Fibroblast of peridontal ligament (primary cell): ENCODE results near the gene CENPU.
"Not testable (repeated sequence)": the region's sequence is repeated elsewhere in the genome, so short reads cannot be mapped to it uniquely, and the experiment has no call there.

ENCODE experiments used
- DNase-seq: peaks from one replicate; pipeline ENCODE4 v3.0.0-alpha.2; 2010; ENCODE audit errors: extremely low read depth

Gene CENPU

GRCh38 chr4:184751585-184751956, 17.7 kb upstream of the CENPU start:
- no peak for DNase-seq

DNA sequence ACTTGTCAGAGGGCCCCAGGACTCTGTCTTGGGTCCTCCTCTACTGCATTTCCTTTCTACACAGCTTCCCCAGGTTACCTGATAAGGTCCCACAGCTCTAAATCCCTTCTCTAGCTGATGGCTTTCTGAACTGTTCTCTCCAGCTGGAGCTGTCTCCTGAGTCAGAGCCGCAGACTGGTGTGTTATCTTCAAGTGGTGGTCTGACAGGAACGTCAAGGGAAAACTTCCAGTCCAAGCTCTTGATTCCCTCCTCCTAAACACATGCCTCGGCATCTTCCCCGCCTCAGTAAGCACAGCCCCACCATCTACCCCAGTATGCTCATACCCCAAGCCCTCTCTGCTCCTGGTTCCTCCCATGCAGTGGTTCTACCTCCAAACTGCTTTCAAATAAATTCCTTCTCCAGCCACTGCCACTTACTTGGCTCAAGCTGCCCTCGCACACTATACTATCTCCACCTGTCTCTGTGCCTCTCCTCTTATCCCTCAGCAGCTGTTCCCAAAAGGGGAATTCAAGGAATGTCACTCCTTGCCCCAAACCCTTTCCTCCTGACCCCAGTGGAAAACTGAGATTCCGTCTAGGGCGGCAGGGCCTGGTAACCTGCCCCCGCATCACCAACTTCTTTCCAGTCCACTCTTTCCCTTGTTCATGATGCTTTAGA, 17.2 kb upstream of the CENPU start:
- no peak for DNase-seq

- DNase-seq: no peak
These were observed 14.4 kb upstream of the CENPU start for GRCh38 chr4:184748251-184748652.

DNA sequence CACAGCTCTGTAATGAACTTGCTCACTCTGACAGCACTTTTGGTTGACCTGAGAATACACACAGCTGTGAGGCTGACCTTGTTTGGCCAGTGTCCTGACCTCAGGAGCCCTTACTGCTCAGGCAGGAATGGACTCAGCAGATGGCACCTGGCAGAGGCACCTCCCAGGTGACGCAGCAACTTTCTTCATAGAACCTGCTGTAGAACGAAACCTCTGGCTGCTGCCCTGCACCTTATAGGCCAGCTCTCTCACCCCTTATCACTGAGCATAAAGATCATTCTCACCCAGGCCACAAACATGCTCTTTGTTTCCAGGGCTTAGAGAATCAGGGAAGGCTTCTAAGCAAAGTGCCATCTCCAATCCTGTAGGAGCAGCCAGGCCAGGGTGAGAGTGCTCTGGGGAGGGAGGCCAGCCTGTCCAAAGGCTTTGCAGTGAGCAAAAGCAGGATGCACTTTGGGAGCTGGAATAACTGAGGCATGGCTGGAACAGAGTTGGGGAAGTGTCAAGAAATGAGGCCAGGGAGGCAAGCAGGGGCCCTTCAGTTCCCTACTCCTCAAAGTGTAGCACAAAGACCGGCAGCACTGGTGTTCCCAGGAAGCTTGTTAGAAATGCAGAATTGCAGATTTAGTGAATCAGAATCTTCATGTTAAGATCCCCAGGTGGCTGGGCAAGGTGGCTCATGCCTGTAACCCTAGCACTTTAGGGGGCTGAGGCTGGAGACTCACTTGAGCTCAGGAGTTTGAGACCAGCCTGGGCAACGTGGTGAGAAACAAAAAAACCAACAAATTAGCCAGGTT, 13.3 kb upstream of the CENPU start:
- no peak for DNase-seq

DNA sequence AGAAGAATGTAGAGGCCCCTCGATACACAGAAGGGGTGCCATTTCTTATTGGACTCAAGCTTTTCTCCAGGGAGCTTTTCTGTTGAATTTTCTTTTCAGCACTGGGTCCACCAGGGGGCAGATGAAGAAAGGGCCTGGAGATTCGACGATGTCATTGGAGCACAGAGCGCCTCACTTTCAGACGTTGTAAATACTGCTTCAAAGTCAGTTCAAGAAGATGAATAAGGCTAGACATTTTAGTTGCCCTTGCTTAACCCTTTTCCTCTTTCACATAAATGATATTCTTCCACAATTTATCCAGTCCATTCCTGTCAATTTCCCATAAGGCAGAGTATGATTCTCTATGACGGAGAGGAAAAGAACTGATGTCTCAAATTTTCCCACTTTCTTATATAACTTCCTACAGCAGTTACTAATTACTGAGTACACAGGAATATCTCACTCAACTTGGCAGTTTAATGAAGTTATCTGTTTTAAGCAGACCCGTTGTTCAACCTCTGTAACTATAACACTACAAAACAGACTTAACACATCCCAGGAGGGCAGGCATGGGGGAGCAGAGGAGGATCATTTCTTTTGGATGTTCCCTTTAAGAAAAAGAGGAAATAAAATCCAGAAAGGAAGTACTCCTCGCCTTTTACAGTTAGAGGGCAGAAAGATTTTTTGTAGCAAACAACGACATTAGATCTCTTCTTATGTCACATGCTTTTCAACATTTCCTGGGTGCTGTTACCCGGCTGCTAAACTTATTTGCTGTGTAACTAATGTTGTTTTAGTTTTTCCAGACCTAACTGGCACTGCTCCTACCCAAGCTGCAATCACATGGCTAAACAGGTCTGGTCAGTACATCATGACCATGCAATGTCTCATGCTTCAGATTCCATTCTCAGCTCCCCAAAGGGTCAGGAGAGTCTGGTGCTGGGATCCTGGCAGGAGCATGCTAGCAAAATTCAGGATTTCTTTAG, 12.2 kb upstream of the CENPU start:
- peak; percentile 96 for DNase-seq

DNA sequence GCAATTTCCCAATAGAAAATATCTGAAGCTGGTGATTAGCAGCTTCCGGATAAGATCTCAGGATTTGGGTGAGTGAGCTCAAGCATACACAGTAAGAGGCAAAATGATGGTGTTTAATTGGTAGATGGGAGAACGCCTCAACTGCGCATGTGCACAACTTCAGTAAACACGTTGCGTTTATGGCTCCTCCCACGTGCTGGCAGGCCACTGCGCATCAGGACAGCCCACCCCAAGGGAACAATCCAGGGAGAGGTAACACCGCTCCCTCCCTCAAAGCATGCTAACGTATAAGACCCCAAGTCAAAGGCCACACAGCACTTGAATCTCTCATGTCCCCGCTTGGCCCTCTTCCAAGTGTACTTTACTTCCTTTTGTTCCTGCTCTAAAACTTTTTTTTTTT, 10.3 kb upstream of the CENPU start:
- no peak for DNase-seq

DNA sequence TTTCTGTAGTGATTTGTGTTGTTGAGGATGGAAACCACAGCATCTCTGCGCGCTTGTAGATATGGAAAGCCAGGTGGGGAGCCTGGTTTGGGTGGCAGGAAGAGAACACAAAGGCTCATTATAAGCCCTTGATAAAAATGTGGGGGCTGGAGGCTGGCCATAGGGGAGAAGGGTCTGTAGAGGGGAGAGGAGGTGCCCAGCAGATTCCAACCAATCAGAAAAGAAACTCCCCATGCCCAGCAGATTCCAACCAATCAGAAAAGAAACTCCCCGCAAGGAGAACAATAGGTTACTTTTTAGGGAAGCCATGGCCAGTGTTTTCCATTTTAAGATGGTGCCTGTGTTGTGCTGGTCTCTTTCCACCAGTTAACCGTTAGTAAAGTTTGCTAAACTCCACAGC, 9.8 kb upstream of the CENPU start:
- DNase-seq: no peak

DNA sequence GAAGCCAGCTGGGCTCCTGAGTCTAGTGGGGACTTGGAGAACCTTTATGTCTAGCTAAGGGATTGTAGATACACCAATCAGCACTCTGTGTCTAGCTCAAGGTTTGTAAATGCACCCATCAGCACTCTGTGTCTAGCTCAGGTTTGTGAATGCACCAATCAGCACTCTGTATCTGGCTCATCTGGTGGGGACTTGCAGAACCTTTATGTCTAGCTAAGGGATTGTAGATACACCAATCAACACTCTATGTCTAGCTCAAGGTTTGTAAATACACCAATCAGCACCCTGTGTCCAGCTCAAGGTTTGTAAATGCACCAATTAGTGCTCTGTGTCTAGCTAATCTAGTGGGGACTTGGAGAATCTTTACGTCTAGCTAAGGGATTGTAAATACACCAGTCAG, 7.8 kb upstream of the CENPU start:
- not testable (repeated sequence) for DNase-seq

GRCh38 chr4:184740980-184741391, 7.1 kb upstream of the CENPU start:
- no peak for DNase-seq

DNA sequence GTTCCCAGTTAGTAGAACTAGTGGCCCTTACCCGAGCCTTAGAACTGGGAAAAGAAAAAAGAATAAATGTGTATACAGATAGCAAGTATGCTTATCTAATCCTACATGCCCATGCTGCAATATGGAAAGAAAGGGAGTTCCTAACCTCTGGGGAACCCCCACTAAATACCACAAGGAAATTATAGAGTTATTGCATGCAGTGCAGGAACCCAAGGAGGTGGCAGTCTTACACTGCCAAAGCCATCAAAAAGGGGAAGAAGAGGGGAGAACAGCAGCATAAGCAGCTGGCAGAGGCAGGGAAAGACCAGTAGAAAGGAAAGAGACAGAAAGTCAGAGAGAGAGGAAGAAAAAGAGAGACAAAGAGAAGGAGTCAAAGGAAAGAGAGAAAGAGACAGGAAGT, 5.7 kb upstream of the CENPU start:
- DNase-seq: not testable (repeated sequence)

- DNase-seq: no peak
These were observed 862 bp upstream of the CENPU start for GRCh38 chr4:184734758-184735157.

DNA sequence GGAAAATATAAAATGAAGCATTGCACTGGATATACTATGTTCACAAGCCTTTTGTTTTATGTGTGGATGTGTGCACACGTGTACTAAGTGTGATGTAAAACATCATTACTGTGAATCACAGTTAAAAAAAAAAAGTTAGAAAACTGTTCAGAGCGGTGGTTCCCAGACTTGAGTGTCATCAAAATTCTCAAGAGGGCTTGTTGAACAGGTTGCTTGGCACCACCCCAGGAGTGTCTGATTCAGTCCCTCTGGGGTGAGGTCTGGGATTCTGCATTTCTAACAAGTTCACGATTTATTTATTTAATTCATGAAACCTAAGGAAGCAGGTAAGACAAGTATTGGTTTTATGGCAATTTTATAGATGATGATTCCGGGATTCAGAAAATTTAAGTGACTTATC, 1.8 kb downstream of the CENPU start:
- DNase-seq: no peak

GRCh38 chr4:184731056-184731455, 2.8 kb downstream of the CENPU start:
- DNase-seq: no peak

DNA sequence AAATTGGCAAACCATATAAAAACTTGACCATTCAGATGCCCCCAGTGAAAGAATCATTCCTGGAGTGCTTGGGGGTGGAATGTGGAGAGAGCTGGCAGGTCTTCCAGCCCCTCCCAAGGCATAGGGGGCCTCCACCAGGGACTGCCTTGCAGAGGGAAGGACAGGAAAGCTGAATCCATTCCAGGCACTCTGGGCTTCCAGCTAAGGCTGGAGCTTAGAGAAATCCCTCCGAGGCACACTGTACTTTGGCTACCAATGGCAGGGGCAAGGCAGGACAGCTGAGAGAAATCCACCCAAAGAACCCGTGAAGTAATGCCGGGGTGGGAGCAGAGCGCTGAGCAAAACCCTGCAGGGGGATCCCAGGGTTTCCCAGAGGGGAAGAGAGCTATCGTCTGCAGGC, 4.0 kb downstream of the CENPU start:
- DNase-seq: no peak

- peak; percentile 21 for DNase-seq
These were observed 5.0 kb downstream of the CENPU start for GRCh38 chr4:184728858-184729257.

DNA sequence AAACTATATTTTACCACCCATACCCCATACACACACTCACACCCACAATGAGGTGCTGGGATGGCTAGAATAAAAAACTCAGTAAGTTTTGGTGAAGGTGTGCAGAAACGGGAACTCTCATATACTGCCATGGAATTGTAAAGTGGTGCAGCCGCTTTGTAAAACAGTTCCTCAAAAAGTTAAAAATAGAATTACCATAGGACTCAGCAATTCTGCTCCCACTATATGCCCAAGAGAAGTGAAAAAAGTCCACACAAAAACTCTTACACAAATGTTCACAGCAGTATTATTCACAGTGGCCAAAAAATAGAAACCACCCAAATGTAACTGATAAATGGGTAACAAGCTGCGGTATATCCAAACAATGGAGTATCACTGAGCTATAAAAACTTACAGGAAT, 6.5 kb downstream of the CENPU start:
- DNase-seq: no peak

GRCh38 chr4:184722798-184723197, 11.1 kb downstream of the CENPU start:
- no peak for DNase-seq

DNA sequence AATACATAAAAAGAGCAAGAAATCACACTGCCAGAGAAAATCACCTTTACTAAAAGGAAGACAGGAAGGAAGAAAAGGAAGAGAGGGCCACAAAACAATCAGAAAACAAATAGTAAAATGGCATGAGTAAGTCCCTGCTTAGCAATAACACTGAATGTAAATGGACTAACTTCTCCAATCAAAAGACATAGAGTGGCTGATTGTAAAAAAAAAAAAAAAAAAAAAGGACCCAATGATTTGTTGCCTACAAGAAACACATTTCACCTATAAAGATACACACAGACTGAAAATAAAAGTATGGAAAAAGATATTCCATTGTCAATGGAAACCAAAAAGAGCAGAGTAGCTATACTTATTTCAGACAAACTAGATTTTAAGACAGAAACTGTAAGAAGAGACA, 12.6 kb downstream of the CENPU start:
- no peak for DNase-seq

GRCh38 chr4:184719407-184719806, 14.5 kb downstream of the CENPU start:
- no peak for DNase-seq

GRCh38 chr4:184715526-184715925, 18.4 kb downstream of the CENPU start:
- no peak for DNase-seq

DNA sequence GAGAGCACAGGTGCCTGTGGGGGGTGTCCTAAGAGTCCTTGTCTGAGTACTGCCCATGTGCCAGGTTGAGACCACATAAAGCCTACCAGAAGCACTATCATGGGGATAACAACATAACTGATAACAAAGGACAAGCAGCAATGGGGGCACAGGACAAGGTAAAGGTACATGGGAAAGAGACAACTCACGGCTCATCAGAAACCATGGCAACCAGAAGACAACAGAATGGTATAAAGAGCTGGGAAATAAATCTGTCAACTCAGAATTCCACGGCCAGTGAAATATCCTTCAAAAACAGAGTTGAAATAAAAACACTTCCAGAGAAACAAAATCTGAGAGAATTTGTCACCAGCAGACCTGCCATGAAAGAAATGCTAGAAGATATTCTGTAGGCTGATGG, 20.0 kb downstream of the CENPU start:
- no peak for DNase-seq

DNA sequence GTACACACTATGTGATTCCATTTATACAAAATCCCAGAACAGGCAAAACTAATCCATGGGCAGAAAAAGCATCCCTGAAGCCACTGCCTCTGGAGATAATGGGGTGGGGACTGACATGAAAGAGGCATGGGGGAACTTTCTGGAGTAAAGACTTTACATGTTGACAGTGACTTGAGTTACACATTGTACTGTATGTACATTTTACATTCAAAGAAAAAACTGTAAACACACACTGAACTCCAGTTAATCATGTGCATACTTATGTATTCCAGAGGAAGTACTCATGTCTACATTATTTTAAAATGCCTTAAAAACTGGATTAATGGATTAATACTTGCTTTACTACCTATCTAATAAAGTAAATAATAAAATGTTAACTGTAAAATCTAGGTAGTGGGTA, 21.6 kb downstream of the CENPU start:
- no peak for DNase-seq
